HG02678 (cell line): ENCODE results near the gene SYNE1.

Source experiments
- ATAC-seq: cut with Tn5 transposase; IDR thresholded peaks from one replicate; pipeline ENCODE4 v1.9.1; 2021; ENCODE audit warnings: mild to moderate bottlenecking, moderate library complexity; ENCODE audit not compliant: unreplicated experiment

SYNE1 gene

GRCh38 chr6:152298055-152298647, 339.0 kb downstream of the SYNE1 start:
- no peak for ATAC-seq

GRCh38 chr6:152296648-152297376, 340.4 kb downstream of the SYNE1 start:
- no peak for ATAC-seq

- no peak for ATAC-seq
Measured at GRCh38 chr6:152295920-152296319, 341.2 kb downstream of the SYNE1 start.

GRCh38 chr6:152295346-152295745, 341.8 kb downstream of the SYNE1 start:
- no peak for ATAC-seq

- ATAC-seq: no peak
Measured at GRCh38 chr6:152293404-152293803, 343.8 kb downstream of the SYNE1 start.

- ATAC-seq: no peak
Measured at GRCh38 chr6:152292555-152292954, 344.6 kb downstream of the SYNE1 start.

- ATAC-seq: no peak
Measured at GRCh38 chr6:152290693-152291092, 346.5 kb downstream of the SYNE1 start.

- no peak for ATAC-seq
Measured at GRCh38 chr6:152277826-152278329, 359.3 kb downstream of the SYNE1 start.

- no peak for ATAC-seq
Measured at GRCh38 chr6:152273638-152274037, 363.5 kb downstream of the SYNE1 start.

GRCh38 chr6:152273002-152273401, 364.2 kb downstream of the SYNE1 start:
- no peak for ATAC-seq

- no peak for ATAC-seq
Measured at GRCh38 chr6:152272486-152272885, 364.7 kb downstream of the SYNE1 start.

- peak; percentile 60 for ATAC-seq
Measured at GRCh38 chr6:152271776-152272464, 365.2 kb downstream of the SYNE1 start.

- ATAC-seq: no peak
Measured at GRCh38 chr6:152270301-152270925, 366.7 kb downstream of the SYNE1 start.

- ATAC-seq: no peak
Measured at GRCh38 chr6:152268846-152269442, 368.2 kb downstream of the SYNE1 start.

- ATAC-seq: no peak
Measured at GRCh38 chr6:152267967-152268845, 369.0 kb downstream of the SYNE1 start.

- no peak for ATAC-seq
Measured at GRCh38 chr6:152265651-152266050, 371.5 kb downstream of the SYNE1 start.

GRCh38 chr6:152263582-152263981, 373.6 kb downstream of the SYNE1 start:
- no peak for ATAC-seq

- ATAC-seq: no peak
Measured at GRCh38 chr6:152261179-152261578, 376.0 kb downstream of the SYNE1 start.

- ATAC-seq: no peak
Measured at GRCh38 chr6:152259234-152259633, 377.9 kb downstream of the SYNE1 start.

GRCh38 chr6:152257581-152257980, 379.6 kb downstream of the SYNE1 start:
- ATAC-seq: no peak
